GM23338 (cell line): Measurements from ENCODE around the gene PEX10. TPM values are rescaled to one million over a fixed set of nuclear protein-coding genes. Genes with fewer than 3 reads are reported as not detected.

Experiments used
- ATAC-seq: fragments of 200-7000 bp; cut with Tn5 transposase; 3 replicates; pipeline ENCODE4 v1.9.1; 2020
- DNase-seq: peaks from one replicate; pipeline ENCODE4 v3.0.0-alpha.2; 2015; ENCODE audit warnings: low spot score
- H2AFZ ChIP-seq: fragments of 200-600 bp; sonication (generic); 2 replicates; pipeline ENCODE4 v1.8.0; 2016; ENCODE audit warnings: antibody characterized with exemption, mild to moderate bottlenecking, moderate library complexity
- H3F3A ChIP-seq: fragments of 200-600 bp; sonication (generic); replicated peaks from 2 replicates; pipeline ENCODE4 v1.8.0; 2017; ENCODE audit warnings: antibody characterized with exemption, mixed run types, low read depth
- H3K27ac ChIP-seq: fragments of 200-600 bp; sonication (generic); 2 replicates; pipeline ENCODE4 v1.6.1; 2016; ENCODE audit warnings: low read depth
- H3K27me3 ChIP-seq: fragments of 200-600 bp; sonication (generic); 2 replicates; pipeline ENCODE4 v1.8.0; 2016; ENCODE audit warnings: mild to moderate bottlenecking, mixed run types, moderate library complexity; ENCODE audit not compliant: insufficient read depth
- H3K36me3 ChIP-seq: fragments of 200-600 bp; sonication (generic); 2 replicates; pipeline ENCODE4 v1.8.0; 2016; ENCODE audit warnings: mild to moderate bottlenecking; ENCODE audit not compliant: insufficient read depth
- H3K4me1 ChIP-seq: fragments of 200-600 bp; sonication (generic); 2 replicates; pipeline ENCODE4 v1.8.0; 2016; ENCODE audit warnings: mild to moderate bottlenecking, moderate library complexity; ENCODE audit not compliant: insufficient read depth
- H3K4me2 ChIP-seq: fragments of 200-600 bp; sonication (generic); 2 replicates; pipeline ENCODE4 v1.7.1; 2017; ENCODE audit warnings: mixed run types
- H3K4me3 ChIP-seq: fragments of 200-600 bp; sonication (generic); 2 replicates; pipeline ENCODE4 v1.6.1; 2016; ENCODE audit warnings: mixed run types
- H3K79me2 ChIP-seq: fragments of 200-600 bp; sonication (generic); replicated peaks from 2 replicates; pipeline ENCODE4 v1.8.0; 2017; ENCODE audit warnings: mild to moderate bottlenecking; ENCODE audit not compliant: insufficient read depth
- H3K9me2 ChIP-seq: fragments of 200-600 bp; sonication (generic); 2 replicates; pipeline ENCODE4 v1.8.0; 2017; ENCODE audit not compliant: insufficient read depth
- H4K20me1 ChIP-seq: fragments of 200-600 bp; sonication (generic); replicated peaks from 2 replicates; pipeline ENCODE4 v1.8.0; 2017; ENCODE audit warnings: mild to moderate bottlenecking; ENCODE audit not compliant: insufficient read depth
- H3K27ac Mint-ChIP-seq: 2 replicates; pipeline ENCODE4 v1.8.0; 2020; ENCODE audit warnings: inconsistent platforms, mild to moderate bottlenecking, moderate library complexity, mixed read lengths
- H3K27me3 Mint-ChIP-seq: 3 replicates; pipeline ENCODE4 v1.8.0; 2022; ENCODE audit warnings: low read depth, mild to moderate bottlenecking, moderate library complexity, mixed read lengths, inconsistent platforms; ENCODE audit not compliant: insufficient read depth, poor library complexity
- H3K36me3 Mint-ChIP-seq: 3 replicates; pipeline ENCODE4 v1.8.0; 2021; ENCODE audit warnings: low read depth, mild to moderate bottlenecking, inconsistent platforms, moderate library complexity, mixed read lengths
- H3K4me1 Mint-ChIP-seq: 3 replicates; pipeline ENCODE4 v1.8.0; 2020; ENCODE audit warnings: mild to moderate bottlenecking, inconsistent platforms, mixed read lengths
- H3K4me3 Mint-ChIP-seq: 3 replicates; pipeline ENCODE4 v1.8.0; 2021; ENCODE audit warnings: moderate library complexity, mild to moderate bottlenecking, inconsistent platforms, mixed read lengths
- H3K9me3 Mint-ChIP-seq: 3 replicates; pipeline ENCODE4 v1.8.0; 2020; ENCODE audit warnings: moderate library complexity, mild to moderate bottlenecking, inconsistent platforms, mixed read lengths
- CREB1 ChIP-seq: fragments of 250-450 bp; sonication (Bioruptor Pico); IDR thresholded peaks from 2 replicates; pipeline ENCODE4 v1.5.0; 2020; ENCODE audit warnings: low read depth, mild to moderate bottlenecking, moderate library complexity
- CTCF ChIP-seq, 2 experiments: fragments of 200-600 bp in 1 of 2; sonication (generic) in 1 of 2; conservative IDR thresholded peaks; 2 replicates each; pipeline versions ENCODE4 v1.5.1 to v1.6.1; 2016 to 2017; ENCODE audit warnings: antibody characterized with exemption in 2 of 2, low read depth in 2 of 2, mild to moderate bottlenecking in 2 of 2, moderate library complexity in 1 of 2
- EZH2 ChIP-seq: fragments of 200-600 bp; sonication (generic); IDR thresholded peaks from one replicate; pipeline ENCODE4 v1.8.0; 2017; ENCODE audit warnings: antibody characterized with exemption, mild to moderate bottlenecking, low read depth; ENCODE audit not compliant: unreplicated experiment
- EZH2phosphoT487 ChIP-seq: fragments of 200-600 bp; sonication (generic); IDR thresholded peaks from one replicate; pipeline ENCODE4 v1.8.1; 2018; ENCODE audit warnings: antibody characterized with exemption; ENCODE audit not compliant: unreplicated experiment
- JUNB ChIP-seq: IDR thresholded peaks from one replicate; pipeline ENCODE4 v1.6.1; 2016; ENCODE audit warnings: antibody characterized with exemption; ENCODE audit not compliant: unreplicated experiment
- NANOG ChIP-seq: IDR thresholded peaks from 2 replicates; pipeline ENCODE4 v1.6.1; 2016; ENCODE audit warnings: antibody characterized with exemption, borderline replicate concordance
- POLR2AphosphoS5 ChIP-seq: IDR thresholded peaks from 2 replicates; pipeline ENCODE4 v1.6.1; 2016; ENCODE audit warnings: antibody characterized with exemption, low read depth
- STAT1 ChIP-seq: IDR thresholded peaks from one replicate; pipeline ENCODE4 v1.6.1; 2016; ENCODE audit warnings: antibody characterized with exemption; ENCODE audit not compliant: unreplicated experiment
- ZNF114 ChIP-seq: fragments of 250-450 bp; sonication (Bioruptor Pico); IDR thresholded peaks from 2 replicates; pipeline ENCODE4 v1.5.0; 2020; ENCODE audit warnings: mild to moderate bottlenecking, moderate library complexity
- ZNF331 ChIP-seq: fragments of 250-450 bp; sonication (Bioruptor Pico); IDR thresholded peaks from 2 replicates; pipeline ENCODE4 v1.5.0; 2020; ENCODE audit warnings: low read depth, mild to moderate bottlenecking, moderate library complexity
- polyA plus RNA-seq: library from polyadenylated mRNA; unstranded; fragments of >200 nt; fragmentation: Nextera tagmentation; extraction: Ambion mirVana; gene quantifications from 2 replicates; pipeline ENCODE4 v1.2.1, GENCODE V29; 2016
- total RNA-seq: library from RNA; depleted of rRNA; stranded (reverse); fragments of >200 nt; shearing (Covaris generic); gene quantifications from 2 replicates; pipeline ENCODE4 v1.2.3, GENCODE V29; 2014
- TF ChIP-seq, protein P1 (sequence below): fragments of 250-450 bp; sonication (Bioruptor Pico); IDR thresholded peaks from 2 replicates; pipeline ENCODE4 v1.5.0; 2020; ENCODE audit warnings: mild to moderate bottlenecking, moderate library complexity
- TF ChIP-seq, protein P2 (sequence below): IDR thresholded peaks from one replicate; pipeline ENCODE4 v1.6.1; 2018; ENCODE audit warnings: antibody characterized with exemption; ENCODE audit not compliant: unreplicated experiment
- TF ChIP-seq, protein P3 (sequence below): IDR thresholded peaks from 2 replicates; pipeline ENCODE4 v1.6.1; 2016; ENCODE audit warnings: antibody characterized with exemption

PEX10 gene
- total and polyA plus RNA-seq, 2 experiments from 2014 or later, result 15.0 to 53.9 TPM

GRCh38 chr1:2404142-2404889 lies 8.0 kb downstream of the PEX10 start:
- H3K9me3 Mint-ChIP-seq, result no peaks in the 10 kb centered on the region; the same call in 2 of the 3 replicates
- peaks cover 67% of the 10 kb centered on the region for H3K36me3 Mint-ChIP-seq
- peaks cover 12% of the 10 kb centered on the region for H3K27me3 Mint-ChIP-seq
- Histone ChIP-seq H2AFZ (no peak overlapping the region), H3K9me2 (no peaks in the 10 kb centered on the region), H3K4me3 (no peak overlapping the region), H3K4me2 (no peak overlapping the region), H3K27ac (no peak overlapping the region), H4K20me1 (no peaks in the 10 kb centered on the region; the same call in 1 of the 2 replicates), H3F3A (peaks cover 14% of the 10 kb centered on the region; the same call in 1 of the 2 replicates), H3K36me3 (peaks cover 5% of the 10 kb centered on the region; the same call in 1 of the 2 replicates), H3K27me3 (no peaks in the 10 kb centered on the region), H3K4me1 (no peaks in the 10 kb centered on the region), H3K79me2 (no peaks in the 10 kb centered on the region)
- no peak overlapping the region for H3K27ac Mint-ChIP-seq
- H3K4me1 Mint-ChIP-seq, result no peaks in the 10 kb centered on the region; the same call in 2 of the 3 replicates
- TF ChIP-seq, protein P1, sequence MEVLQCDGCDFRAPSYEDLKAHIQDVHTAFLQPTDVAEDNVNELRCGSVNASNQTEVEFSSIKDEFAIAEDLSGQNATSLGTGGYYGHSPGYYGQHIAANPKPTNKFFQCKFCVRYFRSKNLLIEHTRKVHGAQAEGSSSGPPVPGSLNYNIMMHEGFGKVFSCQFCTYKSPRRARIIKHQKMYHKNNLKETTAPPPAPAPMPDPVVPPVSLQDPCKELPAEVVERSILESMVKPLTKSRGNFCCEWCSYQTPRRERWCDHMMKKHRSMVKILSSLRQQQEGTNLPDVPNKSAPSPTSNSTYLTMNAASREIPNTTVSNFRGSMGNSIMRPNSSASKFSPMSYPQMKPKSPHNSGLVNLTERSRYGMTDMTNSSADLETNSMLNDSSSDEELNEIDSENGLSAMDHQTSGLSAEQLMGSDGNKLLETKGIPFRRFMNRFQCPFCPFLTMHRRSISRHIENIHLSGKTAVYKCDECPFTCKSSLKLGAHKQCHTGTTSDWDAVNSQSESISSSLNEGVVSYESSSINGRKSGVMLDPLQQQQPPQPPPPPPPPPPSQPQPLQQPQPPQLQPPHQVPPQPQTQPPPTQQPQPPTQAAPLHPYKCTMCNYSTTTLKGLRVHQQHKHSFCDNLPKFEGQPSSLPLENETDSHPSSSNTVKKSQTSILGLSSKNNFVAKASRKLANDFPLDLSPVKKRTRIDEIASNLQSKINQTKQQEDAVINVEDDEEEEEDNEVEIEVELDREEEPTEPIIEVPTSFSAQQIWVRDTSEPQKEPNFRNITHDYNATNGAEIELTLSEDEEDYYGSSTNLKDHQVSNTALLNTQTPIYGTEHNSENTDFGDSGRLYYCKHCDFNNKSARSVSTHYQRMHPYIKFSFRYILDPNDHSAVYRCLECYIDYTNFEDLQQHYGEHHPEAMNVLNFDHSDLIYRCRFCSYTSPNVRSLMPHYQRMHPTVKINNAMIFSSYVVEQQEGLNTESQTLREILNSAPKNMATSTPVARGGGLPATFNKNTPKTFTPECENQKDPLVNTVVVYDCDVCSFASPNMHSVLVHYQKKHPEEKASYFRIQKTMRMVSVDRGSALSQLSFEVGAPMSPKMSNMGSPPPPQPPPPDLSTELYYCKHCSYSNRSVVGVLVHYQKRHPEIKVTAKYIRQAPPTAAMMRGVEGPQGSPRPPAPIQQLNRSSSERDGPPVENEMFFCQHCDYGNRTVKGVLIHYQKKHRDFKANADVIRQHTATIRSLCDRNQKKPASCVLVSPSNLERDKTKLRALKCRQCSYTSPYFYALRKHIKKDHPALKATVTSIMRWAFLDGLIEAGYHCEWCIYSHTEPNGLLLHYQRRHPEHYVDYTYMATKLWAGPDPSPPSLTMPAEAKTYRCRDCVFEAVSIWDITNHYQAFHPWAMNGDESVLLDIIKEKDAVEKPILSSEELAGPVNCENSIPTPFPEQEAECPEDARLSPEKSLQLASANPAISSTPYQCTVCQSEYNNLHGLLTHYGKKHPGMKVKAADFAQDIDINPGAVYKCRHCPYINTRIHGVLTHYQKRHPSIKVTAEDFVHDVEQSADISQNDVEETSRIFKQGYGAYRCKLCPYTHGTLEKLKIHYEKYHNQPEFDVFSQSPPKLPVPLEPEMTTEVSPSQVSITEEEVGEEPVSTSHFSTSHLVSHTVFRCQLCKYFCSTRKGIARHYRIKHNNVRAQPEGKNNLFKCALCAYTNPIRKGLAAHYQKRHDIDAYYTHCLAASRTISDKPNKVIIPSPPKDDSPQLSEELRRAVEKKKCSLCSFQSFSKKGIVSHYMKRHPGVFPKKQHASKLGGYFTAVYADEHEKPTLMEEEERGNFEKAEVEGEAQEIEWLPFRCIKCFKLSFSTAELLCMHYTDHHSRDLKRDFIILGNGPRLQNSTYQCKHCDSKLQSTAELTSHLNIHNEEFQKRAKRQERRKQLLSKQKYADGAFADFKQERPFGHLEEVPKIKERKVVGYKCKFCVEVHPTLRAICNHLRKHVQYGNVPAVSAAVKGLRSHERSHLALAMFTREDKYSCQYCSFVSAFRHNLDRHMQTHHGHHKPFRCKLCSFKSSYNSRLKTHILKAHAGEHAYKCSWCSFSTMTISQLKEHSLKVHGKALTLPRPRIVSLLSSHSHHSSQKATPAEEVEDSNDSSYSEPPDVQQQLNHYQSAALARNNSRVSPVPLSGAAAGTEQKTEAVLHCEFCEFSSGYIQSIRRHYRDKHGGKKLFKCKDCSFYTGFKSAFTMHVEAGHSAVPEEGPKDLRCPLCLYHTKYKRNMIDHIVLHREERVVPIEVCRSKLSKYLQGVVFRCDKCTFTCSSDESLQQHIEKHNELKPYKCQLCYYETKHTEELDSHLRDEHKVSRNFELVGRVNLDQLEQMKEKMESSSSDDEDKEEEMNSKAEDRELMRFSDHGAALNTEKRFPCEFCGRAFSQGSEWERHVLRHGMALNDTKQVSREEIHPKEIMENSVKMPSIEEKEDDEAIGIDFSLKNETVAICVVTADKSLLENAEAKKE (CRISPR knock-in tag), result no peak
- TF ChIP-seq CREB1 (CRISPR knock-in tag), result no peak
- TF ChIP-seq, protein P2, sequence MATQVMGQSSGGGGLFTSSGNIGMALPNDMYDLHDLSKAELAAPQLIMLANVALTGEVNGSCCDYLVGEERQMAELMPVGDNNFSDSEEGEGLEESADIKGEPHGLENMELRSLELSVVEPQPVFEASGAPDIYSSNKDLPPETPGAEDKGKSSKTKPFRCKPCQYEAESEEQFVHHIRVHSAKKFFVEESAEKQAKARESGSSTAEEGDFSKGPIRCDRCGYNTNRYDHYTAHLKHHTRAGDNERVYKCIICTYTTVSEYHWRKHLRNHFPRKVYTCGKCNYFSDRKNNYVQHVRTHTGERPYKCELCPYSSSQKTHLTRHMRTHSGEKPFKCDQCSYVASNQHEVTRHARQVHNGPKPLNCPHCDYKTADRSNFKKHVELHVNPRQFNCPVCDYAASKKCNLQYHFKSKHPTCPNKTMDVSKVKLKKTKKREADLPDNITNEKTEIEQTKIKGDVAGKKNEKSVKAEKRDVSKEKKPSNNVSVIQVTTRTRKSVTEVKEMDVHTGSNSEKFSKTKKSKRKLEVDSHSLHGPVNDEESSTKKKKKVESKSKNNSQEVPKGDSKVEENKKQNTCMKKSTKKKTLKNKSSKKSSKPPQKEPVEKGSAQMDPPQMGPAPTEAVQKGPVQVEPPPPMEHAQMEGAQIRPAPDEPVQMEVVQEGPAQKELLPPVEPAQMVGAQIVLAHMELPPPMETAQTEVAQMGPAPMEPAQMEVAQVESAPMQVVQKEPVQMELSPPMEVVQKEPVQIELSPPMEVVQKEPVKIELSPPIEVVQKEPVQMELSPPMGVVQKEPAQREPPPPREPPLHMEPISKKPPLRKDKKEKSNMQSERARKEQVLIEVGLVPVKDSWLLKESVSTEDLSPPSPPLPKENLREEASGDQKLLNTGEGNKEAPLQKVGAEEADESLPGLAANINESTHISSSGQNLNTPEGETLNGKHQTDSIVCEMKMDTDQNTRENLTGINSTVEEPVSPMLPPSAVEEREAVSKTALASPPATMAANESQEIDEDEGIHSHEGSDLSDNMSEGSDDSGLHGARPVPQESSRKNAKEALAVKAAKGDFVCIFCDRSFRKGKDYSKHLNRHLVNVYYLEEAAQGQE, result no peak
- no peak for TF ChIP-seq STAT1
- TF ChIP-seq, protein P3, sequence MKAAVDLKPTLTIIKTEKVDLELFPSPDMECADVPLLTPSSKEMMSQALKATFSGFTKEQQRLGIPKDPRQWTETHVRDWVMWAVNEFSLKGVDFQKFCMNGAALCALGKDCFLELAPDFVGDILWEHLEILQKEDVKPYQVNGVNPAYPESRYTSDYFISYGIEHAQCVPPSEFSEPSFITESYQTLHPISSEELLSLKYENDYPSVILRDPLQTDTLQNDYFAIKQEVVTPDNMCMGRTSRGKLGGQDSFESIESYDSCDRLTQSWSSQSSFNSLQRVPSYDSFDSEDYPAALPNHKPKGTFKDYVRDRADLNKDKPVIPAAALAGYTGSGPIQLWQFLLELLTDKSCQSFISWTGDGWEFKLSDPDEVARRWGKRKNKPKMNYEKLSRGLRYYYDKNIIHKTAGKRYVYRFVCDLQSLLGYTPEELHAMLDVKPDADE, result no peak
- no peak for TF ChIP-seq ZNF331 (CRISPR knock-in tag)
- no peak for TF ChIP-seq JUNB
- no peak for TF ChIP-seq EZH2phosphoT487
- no peak for TF ChIP-seq CTCF (conservative IDR thresholded peaks at IDR 0.05; ENCODE audit: low read depth in 2 of 2)
- no peak for TF ChIP-seq ZNF114 (CRISPR knock-in tag)
- TF ChIP-seq EZH2, result no peak
- TF ChIP-seq POLR2AphosphoS5, result no peak
- TF ChIP-seq NANOG, result no peak
- DNase-seq (no peak), ATAC-seq (no peak)
- H3K4me3 Mint-ChIP-seq, result no peak overlapping the region
